HG03045 (cell line): ENCODE measurements around the gene CSF3R.

ENCODE experiments used
- ATAC-seq: cut with Tn5 transposase; IDR thresholded peaks from one replicate; pipeline ENCODE4 v1.9.1; 2021; ENCODE audit warnings: mild to moderate bottlenecking, moderate library complexity; ENCODE audit not compliant: unreplicated experiment

CSF3R gene

GRCh38 chr1:36463463-36463802, 19.3 kb downstream of the CSF3R start:
- ATAC-seq, result no peak

GRCh38 chr1:36458910-36459309, 23.8 kb downstream of the CSF3R start:
- ATAC-seq, result no peak

GRCh38 chr1:36457691-36458090, 25.0 kb downstream of the CSF3R start:
- no peak for ATAC-seq

GRCh38 chr1:36456391-36456928, 26.3 kb downstream of the CSF3R start:
- no peak for ATAC-seq

GRCh38 chr1:36455386-36455785, 27.3 kb downstream of the CSF3R start:
- no peak for ATAC-seq

GRCh38 chr1:36453600-36454388, 28.9 kb downstream of the CSF3R start:
- ATAC-seq, result no peak

- no peak for ATAC-seq
Observed at GRCh38 chr1:36453051-36453450, 29.7 kb downstream of the CSF3R start.

- no peak for ATAC-seq
Observed at GRCh38 chr1:36450919-36451305, 31.8 kb downstream of the CSF3R start.

- ATAC-seq, result peak; percentile 97
Observed at GRCh38 chr1:36450270-36450918, 32.3 kb downstream of the CSF3R start, which contains the start of gene OSCP1. Gene OSCP1 (minus strand): TSS chr1:36450451. CDS start chr1:36450369, 82 bp downstream.

- ATAC-seq, result no peak
Observed at GRCh38 chr1:36448530-36449056, 34.1 kb downstream of the CSF3R start.

- no peak for ATAC-seq
Observed at GRCh38 chr1:36447450-36447849, 35.3 kb downstream of the CSF3R start.

GRCh38 chr1:36446746-36447145, 36.0 kb downstream of the CSF3R start:
- no peak for ATAC-seq

- no peak for ATAC-seq
Observed at GRCh38 chr1:36446271-36446670, 36.4 kb downstream of the CSF3R start.

GRCh38 chr1:36443297-36443696, 39.4 kb downstream of the CSF3R start:
- no peak for ATAC-seq

GRCh38 chr1:36442337-36442736, 40.4 kb downstream of the CSF3R start:
- no peak for ATAC-seq

GRCh38 chr1:36440646-36441045, 42.1 kb downstream of the CSF3R start:
- no peak for ATAC-seq

- no peak for ATAC-seq
Observed at GRCh38 chr1:36440044-36440443, 42.7 kb downstream of the CSF3R start.

- no peak for ATAC-seq
Observed at GRCh38 chr1:36438715-36439114, 44.0 kb downstream of the CSF3R start.

GRCh38 chr1:36436821-36437220, 45.9 kb downstream of the CSF3R start:
- no peak for ATAC-seq

- no peak for ATAC-seq
Observed at GRCh38 chr1:36433102-36433501, 49.6 kb downstream of the CSF3R start.

- ATAC-seq, result no peak
Observed at GRCh38 chr1:36432616-36433015, 50.1 kb downstream of the CSF3R start.

- no peak for ATAC-seq
Observed at GRCh38 chr1:36425791-36426190, 56.9 kb downstream of the CSF3R start.
